Activated CD8-positive, alpha-beta memory T cell treated with anti-CD3 and anti-CD28 coated beads for 4 hours (primary cell): Measurements from ENCODE around the gene DCTN3.

ENCODE experiments used
- DNase-seq, 2 donors: peaks; one replicate each; pipeline ENCODE4 v3.0.0-alpha.2; 2020; ENCODE audit warnings: low read depth in 2 of 2

DCTN3 gene

GRCh38 chr9:34573599-34574325 is 46.5 kb downstream of the DCTN3 start:
- no peak for DNase-seq

DNA sequence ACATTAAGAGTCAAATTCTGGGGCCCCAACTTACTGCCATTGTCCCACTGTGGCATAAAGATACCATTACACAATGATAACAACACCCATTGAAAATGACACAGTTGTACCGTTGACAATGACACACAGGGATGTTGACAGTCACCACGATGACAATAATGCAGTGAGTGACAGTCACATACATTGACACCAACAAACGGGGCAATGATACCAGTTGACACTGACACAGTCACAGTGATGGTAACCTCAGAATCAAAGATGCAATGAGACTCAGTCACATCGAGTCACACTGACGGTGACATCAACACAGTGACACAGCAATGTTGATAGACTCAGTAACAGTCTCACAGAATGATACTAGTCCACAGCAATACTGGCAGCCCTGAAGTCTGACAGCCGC is 47.7 kb downstream of the DCTN3 start:
- no peak for DNase-seq

DNA sequence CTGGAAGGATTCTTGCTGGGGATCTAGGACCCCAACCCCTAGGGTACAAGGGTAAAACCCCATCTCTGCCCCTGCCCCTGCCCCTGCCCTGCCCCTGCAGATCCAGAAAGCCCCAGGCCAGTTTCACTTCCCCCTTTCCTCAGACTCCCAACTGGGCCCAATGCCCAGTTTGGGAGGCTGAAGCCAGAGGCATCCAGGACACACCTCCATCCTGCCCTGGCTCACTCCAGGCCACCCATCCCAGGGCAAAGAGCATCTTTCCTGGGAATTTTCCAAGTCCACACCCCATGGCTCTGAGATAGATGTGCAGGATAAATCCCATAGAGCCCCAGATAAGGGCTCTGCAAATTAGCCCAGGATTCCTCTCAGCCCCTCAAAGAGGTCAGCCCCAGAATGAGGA is 48.2 kb downstream of the DCTN3 start:
- DNase-seq = no peak

- DNase-seq = no peak
Observed at GRCh38 chr9:34571481-34571810, 48.8 kb downstream of the DCTN3 start.

DNA sequence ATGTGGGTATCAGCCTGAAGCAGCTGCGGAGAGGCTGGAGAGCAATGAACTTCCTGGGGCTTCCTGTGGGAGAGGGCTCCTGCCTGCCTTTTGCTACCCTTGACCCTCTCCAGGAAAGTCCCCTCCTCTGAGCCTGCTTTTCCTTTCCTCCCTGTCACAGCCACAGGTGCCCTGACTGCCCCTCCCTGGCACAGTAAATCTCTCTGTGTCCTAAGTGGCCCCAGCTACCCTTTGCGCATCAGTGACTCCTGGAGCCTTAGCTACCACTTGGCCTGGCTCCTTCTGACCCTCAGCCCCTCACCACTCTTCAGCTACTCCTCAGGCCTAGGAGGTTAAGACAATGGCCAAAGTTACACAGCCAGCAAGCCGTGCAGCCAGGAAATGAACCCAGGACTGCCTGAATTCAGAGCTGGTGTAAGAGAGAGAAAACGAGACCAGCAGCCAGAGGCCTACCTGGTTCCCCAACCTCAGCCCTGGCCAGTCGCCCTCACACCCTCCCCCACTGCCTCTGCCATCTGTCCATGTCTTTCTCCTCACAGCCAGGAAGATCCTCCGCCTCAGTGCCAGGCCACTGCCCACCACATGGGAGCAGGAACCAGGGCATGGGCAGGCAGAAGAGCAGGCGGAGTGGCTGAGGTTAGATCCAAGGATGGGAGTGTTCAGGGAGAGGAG is 49.4 kb downstream of the DCTN3 start:
- no peak for DNase-seq

GRCh38 chr9:34570376-34570775 is 49.9 kb downstream of the DCTN3 start:
- DNase-seq = no peak

- no peak for DNase-seq
Observed at GRCh38 chr9:34568774-34569173, 51.5 kb downstream of the DCTN3 start.

DNA sequence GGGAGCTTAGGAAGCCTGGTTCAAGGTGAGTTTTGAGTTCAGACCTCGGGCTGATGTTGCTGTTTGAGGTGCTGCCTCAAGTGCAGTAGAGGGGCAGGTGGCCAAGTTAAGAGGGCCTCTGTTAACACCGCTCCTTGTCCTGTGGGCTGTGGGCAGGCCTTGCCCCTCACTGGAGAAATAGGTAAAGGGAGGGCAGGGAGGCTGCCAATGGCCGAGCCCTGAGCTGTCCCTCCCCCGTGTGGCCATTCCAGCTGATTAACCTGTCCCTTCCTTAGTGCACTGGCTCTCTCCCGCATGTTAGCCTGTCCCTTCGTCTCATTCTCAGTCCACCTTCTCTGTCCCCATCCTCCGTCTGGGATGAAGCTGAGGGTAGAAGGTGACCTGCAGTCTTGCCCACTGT is 52.2 kb downstream of the DCTN3 start:
- DNase-seq = no peak

GRCh38 chr9:34566972-34567371 is 53.3 kb downstream of the DCTN3 start:
- no peak for DNase-seq

- no peak for DNase-seq
Observed at GRCh38 chr9:34566322-34566721, 54.0 kb downstream of the DCTN3 start.

- no peak for DNase-seq
Observed at GRCh38 chr9:34565856-34566255, 54.4 kb downstream of the DCTN3 start.

- no peak for DNase-seq
Observed at GRCh38 chr9:34564617-34565016, 55.7 kb downstream of the DCTN3 start.
